Activated naive CD4-positive, alpha-beta T cell (primary cell): ENCODE results near the gene CRYL1.
"Not testable (repeated sequence)": the region's sequence is repeated elsewhere in the genome, so short reads cannot be mapped to it uniquely, and the experiment has no call there.

Experiments
- DNase-seq, 4 experiments: peaks; one replicate each; lab custom pipeline; 2025; lab: John Stamatoyannopoulos, UW

The CRYL1 gene

DNA sequence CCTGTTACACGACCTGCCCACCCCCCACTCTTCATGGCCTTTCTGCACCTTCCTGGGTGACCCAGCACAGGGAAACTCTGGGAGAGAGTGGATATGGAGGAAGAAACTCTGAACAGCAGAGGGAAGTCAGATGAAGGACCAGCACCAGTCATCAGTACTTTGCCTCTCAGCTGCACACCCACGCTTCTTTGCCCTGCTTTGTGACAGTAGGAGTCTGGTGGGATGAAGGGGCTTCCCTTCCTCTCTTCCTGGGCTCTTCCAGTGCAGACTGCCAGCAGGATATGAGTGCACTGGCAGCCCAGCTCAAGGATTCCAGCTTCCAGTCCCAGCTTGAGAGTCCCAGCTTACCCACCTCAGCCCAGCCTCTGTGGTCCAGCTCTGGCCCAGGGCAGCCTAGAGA lies 68.9 kb downstream of the CRYL1 start:
- DNase-seq, result no peak

DNA sequence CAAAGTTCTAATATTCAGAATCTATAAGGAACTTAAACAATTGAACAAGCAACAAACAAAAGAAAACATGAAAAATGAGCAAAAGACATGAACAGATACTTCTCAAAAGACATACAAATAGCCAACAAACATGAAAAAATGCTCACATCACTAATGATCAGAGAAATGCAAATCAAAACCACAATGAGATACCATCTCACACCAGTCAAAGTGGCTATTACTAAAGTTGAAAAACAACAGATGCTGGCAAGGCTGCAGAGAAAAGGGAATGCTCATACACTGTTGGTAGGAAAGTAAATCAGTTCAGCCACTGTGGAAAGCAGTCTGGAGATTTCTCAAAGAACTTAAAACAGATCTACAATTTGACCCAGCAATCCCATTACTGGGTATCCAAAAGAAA lies 74.3 kb downstream of the CRYL1 start:
- no peak for DNase-seq

DNA sequence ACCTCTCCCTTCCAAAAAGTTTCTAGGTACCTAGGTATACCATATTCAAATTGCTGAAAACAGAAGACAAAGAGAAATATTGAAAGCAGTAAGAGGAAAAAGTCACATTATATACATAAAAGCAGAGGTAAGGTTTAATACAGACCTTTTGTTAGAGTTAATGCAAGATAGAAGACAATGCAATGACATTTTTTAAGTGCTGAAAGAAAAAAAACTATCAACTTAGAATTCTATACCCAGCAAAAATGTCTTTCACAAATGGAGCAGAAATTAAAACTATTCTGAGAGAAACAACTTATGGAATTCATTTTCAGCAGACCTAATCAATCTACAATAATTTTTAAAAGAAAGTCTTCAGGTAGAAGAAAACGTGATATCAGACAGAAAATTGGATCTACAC lies 77.2 kb downstream of the CRYL1 start:
- no peak for DNase-seq

DNA sequence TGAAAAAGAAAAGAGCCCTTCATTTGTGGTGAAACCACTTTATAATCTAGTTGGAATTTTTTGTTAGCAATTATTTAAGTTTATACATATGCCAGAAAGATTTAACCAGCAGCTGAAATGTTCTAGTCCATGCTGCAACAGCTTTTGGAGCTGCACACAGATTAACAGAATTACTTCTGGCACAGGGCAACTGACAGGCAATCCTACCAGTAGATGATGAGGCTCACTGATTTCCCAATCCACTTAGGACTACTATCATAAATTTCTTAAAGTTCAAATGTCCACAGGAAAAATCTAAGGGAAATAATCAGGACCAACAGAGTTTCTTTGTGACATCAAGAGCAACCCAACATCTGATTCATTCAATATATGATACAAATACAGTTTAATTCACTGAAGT lies 78.8 kb downstream of the CRYL1 start:
- DNase-seq, result no peak

DNA sequence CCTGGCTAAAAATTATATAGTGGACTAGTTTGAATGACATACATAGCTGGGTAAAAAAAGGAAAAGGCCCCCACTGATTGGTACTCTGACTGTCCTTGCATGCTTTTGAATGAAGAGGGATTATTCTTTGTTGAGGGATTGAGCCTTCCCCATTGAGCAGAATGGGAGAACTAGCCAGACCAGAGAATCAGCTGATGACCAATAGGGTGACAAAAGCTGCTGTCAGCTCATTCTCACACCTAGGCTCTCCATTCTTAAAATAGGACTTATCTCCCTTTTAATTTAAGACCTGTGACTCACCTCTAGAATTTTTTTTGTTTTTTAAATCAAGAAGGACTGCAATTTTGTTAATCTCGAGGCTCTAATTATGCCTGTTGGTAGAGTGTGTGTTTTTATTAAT lies 79.3 kb downstream of the CRYL1 start:
- no peak for DNase-seq

DNA sequence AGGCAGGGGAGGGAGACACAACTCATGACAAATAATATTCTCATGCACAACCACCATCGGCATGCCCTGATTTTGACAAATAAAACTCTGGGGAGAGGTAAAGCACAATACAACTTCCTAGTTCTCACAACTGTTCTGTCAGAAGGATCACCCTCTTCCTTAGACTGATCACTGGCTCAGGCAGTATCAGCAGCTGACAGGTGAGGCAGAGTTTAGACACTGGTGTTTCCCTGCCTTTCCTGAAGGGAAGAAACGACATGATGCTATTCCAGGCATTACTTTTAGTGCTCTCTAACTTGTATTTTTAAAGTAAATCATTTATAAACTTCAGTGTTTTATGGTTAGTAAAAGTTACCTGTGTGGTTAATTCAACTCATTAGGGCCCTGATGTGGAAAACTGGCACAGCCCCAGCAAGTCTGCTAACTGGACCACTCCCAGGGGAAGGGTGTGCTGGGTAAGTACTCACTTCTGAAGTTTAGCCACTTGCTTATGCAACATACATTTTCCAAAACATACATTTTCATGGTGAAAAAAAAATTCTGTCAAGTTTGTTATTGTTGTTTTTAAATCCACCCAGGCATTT lies 82.8 kb downstream of the CRYL1 start:
- no peak for DNase-seq

DNA sequence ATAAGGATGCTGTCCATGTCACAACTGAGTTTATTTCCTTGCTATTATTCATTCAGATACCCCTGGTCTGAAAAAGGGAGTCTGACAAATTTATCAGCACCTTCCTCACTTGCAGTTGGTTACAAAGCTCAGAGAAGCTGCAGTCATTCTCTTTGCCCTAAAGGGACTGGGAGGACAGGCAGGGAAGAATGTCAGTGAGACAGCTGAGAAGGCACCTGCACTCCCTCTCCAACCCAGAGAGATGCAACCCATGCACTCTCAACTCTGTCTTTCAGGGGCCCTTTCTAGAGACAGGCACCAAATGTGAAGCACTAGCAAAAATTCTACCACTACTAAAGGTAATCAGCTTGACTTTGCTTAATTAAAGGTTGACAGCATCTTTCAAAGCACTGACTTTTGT lies 83.3 kb downstream of the CRYL1 start:
- no peak for DNase-seq

DNA sequence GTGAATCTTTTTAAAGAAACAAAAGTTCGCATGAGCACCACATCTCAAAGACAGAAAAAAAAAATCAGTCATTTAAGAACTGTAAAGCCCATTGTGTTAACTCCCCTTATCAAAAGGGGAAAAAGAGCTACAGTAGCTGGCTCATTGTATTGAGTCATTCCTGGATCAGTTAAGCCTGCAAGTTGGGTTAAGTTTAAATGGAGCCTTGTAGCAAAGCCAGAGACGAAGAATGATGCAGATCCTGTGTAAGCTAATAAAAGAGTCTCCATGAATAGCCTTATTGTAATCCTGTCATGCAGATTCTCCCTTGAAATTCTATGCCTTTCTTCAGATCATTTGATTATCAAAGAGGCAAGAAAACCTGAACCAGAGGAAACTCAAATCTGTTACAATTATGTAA lies 83.8 kb downstream of the CRYL1 start:
- DNase-seq, result no peak

DNA sequence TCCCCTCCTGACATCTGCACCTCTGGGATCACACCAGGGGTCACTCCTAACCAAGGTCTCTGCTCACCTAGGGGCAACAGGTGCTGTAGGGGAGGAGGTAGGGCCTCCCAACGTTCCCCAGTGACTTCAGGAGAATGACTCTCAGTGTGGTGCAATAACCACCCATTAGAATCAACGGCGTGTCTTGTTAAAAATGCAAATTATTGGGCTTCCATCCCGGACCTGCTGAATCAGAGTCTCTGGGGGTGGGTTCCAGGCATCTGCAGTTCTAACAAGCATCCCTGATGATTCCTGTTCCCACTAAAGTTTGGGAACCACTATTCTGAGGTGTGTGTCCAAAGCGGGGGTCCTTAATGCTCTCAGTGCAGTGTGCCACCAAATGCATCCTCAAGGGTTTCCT lies 84.6 kb downstream of the CRYL1 start:
- DNase-seq, result no peak

DNA sequence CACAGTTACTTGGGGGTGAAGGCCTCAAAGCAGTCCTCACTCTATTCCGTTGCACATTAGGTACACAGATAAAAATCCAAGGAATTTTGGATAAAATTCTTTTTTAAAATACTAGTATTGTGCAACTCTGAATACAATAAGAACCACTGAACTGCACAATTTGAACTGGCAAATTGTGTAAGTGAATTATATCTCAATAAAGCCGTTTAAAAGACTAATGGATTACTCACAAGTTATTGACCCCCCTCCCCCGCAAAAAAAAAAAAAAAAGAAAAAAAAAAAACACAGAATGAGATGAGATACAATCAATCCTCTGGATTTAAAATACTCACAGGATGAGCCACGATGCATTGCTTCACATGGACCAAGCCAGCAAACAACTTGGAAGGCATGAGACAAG lies 86.4 kb downstream of the CRYL1 start:
- no peak for DNase-seq

DNA sequence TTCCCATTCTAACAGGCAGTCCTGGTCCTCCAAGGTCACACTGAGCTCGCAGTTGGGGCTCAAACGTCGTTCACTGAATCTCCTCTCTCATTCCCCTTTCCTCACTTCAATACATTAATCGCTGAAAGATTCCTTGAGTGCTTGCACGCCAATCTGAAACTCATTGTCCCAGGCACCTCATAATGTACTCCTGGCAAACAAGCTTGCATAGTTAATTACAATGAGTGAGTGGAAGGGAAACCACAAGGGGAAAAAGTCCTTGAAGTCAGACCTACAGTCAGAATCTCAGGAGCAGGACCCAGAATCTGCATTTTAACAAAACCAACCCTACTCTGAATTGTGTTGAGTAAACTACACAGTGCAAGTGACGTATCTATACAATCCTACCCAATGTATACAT lies 86.9 kb downstream of the CRYL1 start:
- DNase-seq, result no peak

DNA sequence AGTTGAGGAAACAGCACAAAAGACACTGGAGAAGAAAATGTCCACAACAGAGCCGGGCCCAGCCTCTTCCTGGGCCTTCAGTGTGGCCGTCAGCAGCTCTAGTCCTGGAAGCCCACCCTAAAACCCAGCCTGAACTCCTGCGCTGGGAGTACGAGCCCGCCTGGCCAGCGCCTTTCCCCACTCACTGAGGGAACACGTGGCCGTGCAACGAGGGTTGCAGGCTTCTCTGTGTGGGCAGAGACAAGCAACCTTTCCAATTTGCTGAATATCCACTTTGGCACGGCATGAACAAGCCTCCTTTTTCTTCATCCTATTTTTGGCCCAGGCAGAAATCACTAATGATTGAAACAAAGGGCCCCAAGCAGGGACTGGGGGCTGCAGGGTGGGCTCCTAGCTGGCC lies 89.2 kb downstream of the CRYL1 start:
- no peak for DNase-seq

DNA sequence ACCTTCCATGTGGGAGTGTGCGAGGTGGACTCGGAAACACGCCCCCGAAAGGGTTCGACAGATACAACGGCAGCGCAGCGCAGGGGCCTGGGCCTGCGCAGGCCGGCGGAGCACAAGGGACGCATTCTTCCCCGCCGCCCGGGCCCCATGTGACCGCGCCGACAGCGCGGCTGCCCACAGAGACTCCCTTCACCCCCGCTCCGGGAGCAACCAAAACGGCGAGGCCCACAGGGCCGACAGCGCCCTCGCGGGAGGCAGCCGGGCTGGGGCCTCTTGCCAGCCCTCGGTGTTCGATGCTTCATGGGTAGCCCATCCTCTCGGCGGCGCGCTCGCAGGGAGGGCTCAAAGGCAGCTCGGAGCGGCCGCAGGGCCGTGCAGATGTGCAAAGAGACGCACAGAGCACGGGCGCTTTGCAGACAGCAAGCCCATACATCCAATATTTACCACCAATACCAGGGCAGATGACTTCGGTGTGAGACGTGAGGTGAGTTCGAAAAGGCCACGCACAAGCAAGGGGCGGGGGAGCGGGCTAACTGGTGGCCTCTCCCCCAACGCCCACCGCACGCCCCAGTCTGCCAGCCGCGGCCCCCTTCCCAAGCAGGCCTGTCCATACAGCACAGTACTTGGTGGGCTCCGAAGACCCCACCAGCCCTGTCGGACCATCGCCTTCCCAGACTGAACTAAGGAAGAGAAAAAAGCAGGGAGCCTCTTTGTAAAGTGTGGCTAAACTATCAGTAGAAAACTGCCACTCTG lies 89.9 kb downstream of the CRYL1 start:
- no peak for DNase-seq

DNA sequence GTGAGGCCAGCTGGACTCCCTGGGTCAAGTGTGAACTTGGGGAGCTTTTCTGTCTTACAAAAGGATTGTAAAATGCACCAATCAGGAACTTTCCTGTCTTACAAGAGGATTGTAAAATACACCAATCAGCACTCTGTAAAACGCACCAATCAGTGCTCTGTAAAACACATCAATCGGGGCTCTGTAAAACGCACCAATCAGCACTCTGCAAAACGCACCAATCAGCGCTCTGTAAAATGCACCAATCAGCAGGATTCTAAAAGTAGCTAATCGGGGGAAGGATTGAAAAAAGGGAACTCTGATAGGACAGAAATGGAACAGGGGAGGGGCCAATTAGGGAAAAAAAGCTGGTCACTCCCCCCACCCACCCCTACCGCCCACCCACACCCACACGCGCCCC lies 91.4 kb downstream of the CRYL1 start:
- not testable (repeated sequence) for DNase-seq

DNA sequence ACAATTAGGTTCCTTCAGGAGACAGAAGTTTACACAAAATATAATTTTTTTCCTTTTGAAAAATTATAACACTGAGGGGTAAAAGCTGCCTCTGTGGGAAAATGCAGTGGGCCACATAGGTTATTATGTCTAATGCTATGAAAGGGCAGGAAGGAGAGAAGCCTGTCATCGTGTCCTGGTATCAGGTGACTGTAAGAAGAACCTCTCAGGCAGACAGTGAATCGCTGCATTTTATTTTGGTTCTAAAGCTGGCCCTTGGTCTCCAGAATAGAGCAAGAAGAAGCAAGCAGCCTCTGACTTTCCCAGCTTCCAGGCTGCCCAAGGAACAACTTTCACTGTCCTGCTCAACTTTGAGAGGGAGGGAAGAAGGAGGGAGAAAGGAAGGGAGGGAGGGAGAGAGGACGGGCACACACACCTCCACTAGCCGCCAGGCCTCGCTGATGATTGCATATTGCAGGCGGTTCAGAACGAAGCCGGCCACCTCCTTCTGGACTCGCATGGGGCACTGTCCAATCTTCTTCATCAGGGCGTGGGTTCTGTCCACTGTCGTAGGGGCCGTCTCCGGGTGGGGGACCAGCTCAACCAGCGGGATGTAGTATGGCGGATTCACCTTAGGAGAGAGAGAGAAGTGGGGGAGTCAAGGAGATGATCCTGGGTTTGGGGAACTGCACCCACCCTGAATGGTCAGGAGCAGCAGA lies 93.8 kb downstream of the CRYL1 start:
- DNase-seq, result no peak

DNA sequence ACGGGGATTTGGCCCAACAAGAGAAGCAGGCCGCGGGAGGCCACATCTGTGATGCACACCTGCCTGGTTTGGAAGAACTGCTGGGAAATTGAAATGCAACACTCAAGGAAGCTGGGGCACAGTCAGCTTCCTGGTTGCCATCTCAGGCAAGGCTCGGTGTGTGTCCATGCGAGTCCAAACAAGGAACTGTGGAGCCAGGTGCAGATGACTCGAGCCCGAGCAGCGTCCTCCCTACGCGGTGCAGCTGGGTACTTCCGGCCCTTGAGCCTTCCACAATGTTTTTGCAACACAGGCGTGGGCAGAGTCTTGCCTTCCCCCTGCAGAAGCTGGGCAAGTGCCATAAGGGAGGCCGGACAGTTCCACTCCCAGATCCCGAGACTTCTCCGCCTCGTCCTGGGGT lies 94.6 kb downstream of the CRYL1 start:
- no peak for DNase-seq

DNA sequence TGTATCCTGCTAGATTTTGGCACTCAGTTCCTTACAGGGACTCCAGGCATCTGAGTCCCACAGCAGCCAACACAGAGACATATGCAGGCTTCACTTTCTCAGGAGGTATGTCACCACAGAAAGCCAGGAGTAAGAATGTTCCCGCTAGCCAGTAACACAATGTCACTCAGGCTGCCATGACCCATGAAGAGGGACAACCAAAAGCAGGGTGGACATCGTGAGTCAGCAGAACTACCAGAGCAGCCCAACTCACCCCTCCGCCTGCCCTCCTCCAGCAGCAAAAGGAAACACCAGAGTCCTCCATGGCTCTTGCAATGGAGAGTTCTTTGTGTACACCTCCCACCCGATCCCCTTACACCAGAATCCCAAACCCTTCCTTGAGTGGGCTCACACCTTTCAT lies 95.4 kb downstream of the CRYL1 start:
- DNase-seq, result no peak

DNA sequence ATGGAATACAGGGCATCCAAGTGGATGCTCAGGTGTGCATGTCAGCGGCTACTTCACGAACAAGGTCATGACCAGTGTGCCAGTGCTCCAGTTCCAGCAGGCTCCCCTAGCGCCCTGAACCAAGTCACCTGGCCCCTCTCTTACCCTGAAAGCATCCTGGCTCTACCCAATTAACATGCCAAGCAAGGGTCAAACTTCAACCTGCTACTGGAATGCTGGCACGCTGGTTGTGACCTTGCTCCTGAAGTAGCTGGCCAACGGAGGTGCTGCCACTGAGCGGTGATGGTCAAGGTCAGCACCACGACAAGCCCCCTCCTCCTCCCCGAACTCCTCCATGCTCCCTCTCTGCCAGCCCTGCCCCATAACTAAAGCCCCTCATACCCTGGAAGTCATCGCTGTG lies 96.0 kb downstream of the CRYL1 start:
- DNase-seq, result no peak

DNA sequence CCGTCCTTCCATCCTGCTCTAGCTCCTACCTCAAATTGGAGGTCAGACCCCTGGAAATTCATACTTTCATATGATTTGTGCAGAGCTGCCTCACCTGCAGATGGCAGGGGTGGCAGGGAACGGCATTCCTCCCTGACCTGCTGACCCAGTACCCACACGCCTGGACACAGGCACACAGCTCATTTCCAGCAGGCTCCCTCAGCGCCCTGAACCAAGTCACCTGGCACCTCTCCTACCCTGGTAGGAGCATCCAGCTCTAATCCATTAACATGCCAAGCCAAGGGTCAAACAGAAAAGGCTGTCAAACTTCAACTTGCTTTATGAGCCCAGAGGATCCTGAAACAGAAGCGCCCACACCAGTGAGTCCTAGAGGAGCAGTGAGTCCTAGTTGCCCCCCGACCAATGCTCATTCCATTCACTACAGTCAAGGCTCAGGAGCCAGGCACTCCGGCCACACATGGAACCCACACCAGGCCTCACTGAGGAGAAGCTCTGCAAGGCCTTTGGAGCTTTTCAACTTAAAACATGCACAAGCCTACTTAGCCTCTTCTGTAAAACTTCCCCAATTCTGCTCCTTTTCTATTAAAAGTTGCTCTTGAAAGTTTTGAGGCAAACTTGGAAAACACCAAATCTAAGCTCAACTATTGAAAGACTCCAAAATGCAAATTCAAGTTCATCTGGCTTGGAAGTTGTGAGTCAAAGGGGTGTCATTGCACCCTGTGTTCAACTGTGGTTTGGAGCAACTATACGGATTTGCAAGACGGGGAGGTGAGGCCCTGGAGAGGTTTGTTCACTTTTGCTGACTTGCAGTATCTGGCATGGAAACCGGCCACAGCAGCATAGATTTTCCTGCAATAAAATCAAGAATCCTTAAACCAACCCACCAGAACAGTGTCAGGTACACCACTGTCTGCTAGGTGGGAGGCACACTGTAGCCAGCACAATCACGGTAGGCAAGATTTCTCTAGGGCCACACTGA lies 96.7 kb downstream of the CRYL1 start:
- no peak for DNase-seq

DNA sequence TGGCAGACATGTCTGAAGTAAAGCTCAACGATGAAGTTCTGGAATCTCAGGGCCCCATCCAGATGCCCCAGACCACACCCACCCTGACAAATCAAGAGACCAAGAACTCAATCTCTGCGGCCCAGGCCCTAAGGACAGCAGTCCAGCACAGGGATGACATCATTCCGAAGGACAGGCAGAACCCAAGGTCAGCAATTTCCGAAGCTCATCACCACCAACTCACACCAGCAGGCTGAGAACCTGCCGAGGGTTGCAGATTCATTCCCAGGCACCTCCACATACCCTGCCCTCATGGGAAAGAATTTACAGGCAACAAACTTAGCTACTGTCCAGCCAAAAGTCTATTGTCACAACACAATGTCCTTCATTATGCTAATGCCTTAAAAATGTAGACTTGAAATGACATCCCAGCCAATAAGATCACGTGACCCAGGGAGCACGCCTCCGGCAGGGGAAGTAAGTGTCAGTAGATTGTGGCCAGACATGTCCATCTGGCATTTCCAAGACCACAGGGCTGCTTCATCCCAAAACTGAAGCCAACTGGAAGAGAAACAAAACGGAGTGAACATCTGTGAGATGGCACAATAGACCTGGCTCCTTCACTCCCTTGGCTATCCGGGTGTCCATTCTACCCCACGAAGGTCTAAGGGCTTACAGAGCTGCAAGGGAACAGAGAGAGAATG lies 98.8 kb downstream of the CRYL1 start:
- DNase-seq, result no peak

DNA sequence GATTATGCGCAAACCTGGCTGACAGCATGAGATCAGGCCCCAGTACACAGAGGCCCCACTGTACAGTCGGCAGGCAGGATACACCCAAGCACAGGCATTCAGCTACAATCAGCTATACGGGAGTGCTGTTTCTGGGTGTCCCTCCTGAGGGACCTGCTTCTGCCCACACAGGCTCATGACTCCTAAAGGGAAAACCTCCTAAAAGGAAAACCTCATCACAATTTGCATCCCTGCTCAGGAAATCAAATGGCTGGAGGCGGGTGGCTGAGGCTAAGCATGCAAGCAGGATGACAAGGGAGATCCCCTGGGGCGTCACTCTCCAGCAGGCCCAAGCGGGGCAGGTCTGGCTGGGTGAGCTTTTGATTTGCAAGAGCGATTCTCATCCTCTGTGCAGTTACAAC lies 99.8 kb downstream of the CRYL1 start:
- DNase-seq, result no peak

DNA sequence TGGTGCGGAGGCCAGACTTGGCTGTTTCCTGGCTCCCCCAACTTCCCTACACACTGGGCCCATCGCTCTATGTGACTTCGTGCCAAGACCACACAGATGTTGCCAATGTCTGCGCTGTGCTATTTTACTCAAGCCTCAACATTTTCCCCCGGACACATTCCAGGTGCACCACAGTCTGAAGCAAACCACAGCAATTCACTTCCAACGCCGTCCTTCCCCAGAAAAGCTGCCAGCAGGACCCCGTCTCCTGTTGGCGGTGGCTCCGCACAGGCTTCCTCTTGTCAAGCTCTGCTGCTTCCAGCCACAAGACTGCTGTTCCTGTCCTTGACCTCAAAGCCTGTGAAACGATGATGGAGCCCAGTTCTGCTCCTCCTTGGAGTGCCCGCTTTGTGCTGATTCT lies 100.7 kb downstream of the CRYL1 start:
- no peak for DNase-seq
